Caco-2 (cell line): ENCODE measurements around the gene TNS3. TPM values are rescaled to one million over a fixed set of nuclear protein-coding genes. Genes with fewer than 3 reads are reported as not detected.

ENCODE experiments used
- BruUV-seq: library from RNA; stranded (reverse); fragments of 400-500 nt; replicated peaks from 2 replicates; lab custom pipeline; 2021; lab: Mats Ljungman, UMichigan
- CTCF ChIA-PET: fragments of 300-600 bp; sonication (Branson Sonifier 250); formaldehyde crosslinking; loops from one replicate; lab custom pipeline; 2022; ENCODE audit warnings: antibody characterized with exemption; lab: Charles Lee
- POLR2A ChIA-PET: fragments of 300-600 bp; sonication (Branson Sonifier 250); formaldehyde crosslinking; loops from one replicate; lab custom pipeline; 2022; ENCODE audit warnings: antibody characterized with exemption; lab: Charles Lee
- DNase-seq, 2 experiments: peaks; one replicate each; pipeline versions ENCODE4 v3.0.0 to v3.0.0-alpha.2; 2020 to 2022
- H3K27me3 ChIP-seq: replicated peaks from 2 replicates; pipeline ENCODE4 v1.6.0; 2011; ENCODE audit warnings: low read length; ENCODE audit not compliant: control insufficient read depth, insufficient read depth
- H3K36me3 ChIP-seq: 2 replicates; pipeline ENCODE4 v1.5.1; 2011; ENCODE audit warnings: low read length; ENCODE audit not compliant: control insufficient read depth, insufficient read depth
- H3K4me1 ChIP-seq: fragments of 250-450 bp; sonication (Bioruptor Pico); 2 replicates; pipeline ENCODE4 v1.5.1; 2020; ENCODE audit warnings: mild to moderate bottlenecking
- H3K4me3 ChIP-seq: 2 replicates; pipeline ENCODE4 v1.5.1; 2011; ENCODE audit warnings: low read depth, mild to moderate bottlenecking, control low read depth, low read length
- H3K9me3 ChIP-seq: fragments of 250-450 bp; sonication (Bioruptor Pico); 2 replicates; pipeline ENCODE4 v1.5.1; 2020; ENCODE audit warnings: mild to moderate bottlenecking, moderate library complexity
- H3K27ac Mint-ChIP-seq: one replicate; pipeline ENCODE4 v1.8.0; 2022; ENCODE audit warnings: mixed read lengths; ENCODE audit not compliant: unreplicated experiment
- H3K27me3 Mint-ChIP-seq: one replicate; pipeline ENCODE4 v1.8.0; 2022; ENCODE audit warnings: mixed read lengths; ENCODE audit not compliant: insufficient read depth, unreplicated experiment
- H3K36me3 Mint-ChIP-seq: one replicate; pipeline ENCODE4 v1.8.0; 2022; ENCODE audit warnings: mild to moderate bottlenecking, mixed read lengths; ENCODE audit not compliant: insufficient read depth, unreplicated experiment
- H3K4me1 Mint-ChIP-seq: one replicate; pipeline ENCODE4 v1.8.0; 2022; ENCODE audit warnings: low read depth, mixed read lengths; ENCODE audit not compliant: unreplicated experiment
- H3K4me3 Mint-ChIP-seq: one replicate; pipeline ENCODE4 v1.8.0; 2022; ENCODE audit warnings: mild to moderate bottlenecking, moderate library complexity, mixed read lengths; ENCODE audit not compliant: unreplicated experiment
- H3K9me3 Mint-ChIP-seq: one replicate; pipeline ENCODE4 v1.8.0; 2022; ENCODE audit warnings: mixed read lengths; ENCODE audit not compliant: unreplicated experiment
- intact Hi-C: fragments of 100-400 bp; cut with micrococcal nuclease; formaldehyde crosslinking; loops from one replicate; pipeline ENCODE4 v1.10.0; 2022; ENCODE audit not compliant: unreplicated experiment
- total RNA-seq: library from RNA; stranded (reverse); gene quantifications from 2 replicates; pipeline ENCODE4 v1.2.3, GENCODE V29; 2022
- TF ChIP-seq, protein P1 (sequence below), 2 experiments: fragments of 200-600 bp in 1 of 2; IDR thresholded peaks; 1 replicate in 1 of 2; 2 replicates in 1 of 2; pipeline versions ENCODE4 v1.5.1 to v1.8.0; 2011 to 2022; ENCODE audit warnings: antibody characterized with exemption in 1 of 2, control low read depth in 1 of 2, inconsistent platforms in 1 of 2, low read depth in 1 of 2, low read length in 1 of 2, mild to moderate bottlenecking in 1 of 2, moderate library complexity in 1 of 2; ENCODE audit not compliant: insufficient read depth in 1 of 2, severe bottlenecking in 1 of 2, unreplicated experiment in 1 of 2

TNS3 gene
- total RNA-seq, 1 experiment from 2014 or later: 263 TPM

DNA sequence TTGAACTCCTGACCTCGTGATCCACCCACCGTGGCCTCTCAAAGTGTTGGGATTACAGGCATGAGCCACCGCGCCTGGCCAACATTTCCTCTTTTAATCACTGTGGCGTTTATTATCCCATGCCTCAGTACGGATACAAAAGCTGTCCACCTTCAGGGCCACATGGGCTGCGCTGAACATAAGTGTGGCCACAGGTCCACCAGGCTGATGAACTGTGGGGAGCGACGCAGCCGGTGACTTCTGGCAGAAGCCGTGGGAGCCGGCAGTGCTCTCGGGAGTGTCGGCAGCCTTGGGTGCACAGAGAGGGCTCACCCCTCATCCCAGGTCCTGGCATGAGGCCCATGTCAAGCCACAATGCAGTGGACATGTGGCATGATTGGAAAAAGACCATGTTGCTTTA lies 223.6 kb downstream of the TNS3 start:
- Histone ChIP-seq H3K27me3 (no peaks in the 10 kb centered on the region), H3K4me1 (peaks cover 5% of the 10 kb centered on the region), H3K36me3 (peaks cover 3% of the 10 kb centered on the region), H3K9me3 (no peaks in the 10 kb centered on the region), H3K4me3 (no peak overlapping the region)
- ChIA-PET CTCF (no interaction called here), POLR2A (no interaction called here)
- H3K9me3 Mint-ChIP-seq: no peaks in the 10 kb centered on the region
- H3K36me3 Mint-ChIP-seq: peaks cover 14% of the 10 kb centered on the region
- no peak for DNase-seq
- no peak overlapping the region for H3K4me3 Mint-ChIP-seq
- BruUV-seq: no TSS peak
- TF ChIP-seq, protein P1, sequence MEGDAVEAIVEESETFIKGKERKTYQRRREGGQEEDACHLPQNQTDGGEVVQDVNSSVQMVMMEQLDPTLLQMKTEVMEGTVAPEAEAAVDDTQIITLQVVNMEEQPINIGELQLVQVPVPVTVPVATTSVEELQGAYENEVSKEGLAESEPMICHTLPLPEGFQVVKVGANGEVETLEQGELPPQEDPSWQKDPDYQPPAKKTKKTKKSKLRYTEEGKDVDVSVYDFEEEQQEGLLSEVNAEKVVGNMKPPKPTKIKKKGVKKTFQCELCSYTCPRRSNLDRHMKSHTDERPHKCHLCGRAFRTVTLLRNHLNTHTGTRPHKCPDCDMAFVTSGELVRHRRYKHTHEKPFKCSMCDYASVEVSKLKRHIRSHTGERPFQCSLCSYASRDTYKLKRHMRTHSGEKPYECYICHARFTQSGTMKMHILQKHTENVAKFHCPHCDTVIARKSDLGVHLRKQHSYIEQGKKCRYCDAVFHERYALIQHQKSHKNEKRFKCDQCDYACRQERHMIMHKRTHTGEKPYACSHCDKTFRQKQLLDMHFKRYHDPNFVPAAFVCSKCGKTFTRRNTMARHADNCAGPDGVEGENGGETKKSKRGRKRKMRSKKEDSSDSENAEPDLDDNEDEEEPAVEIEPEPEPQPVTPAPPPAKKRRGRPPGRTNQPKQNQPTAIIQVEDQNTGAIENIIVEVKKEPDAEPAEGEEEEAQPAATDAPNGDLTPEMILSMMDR (IDR thresholded peaks at IDR 0.05; ENCODE audit: insufficient read depth in 1 of 2, low read depth in 1 of 2, low read length in 1 of 2, severe bottlenecking in 1 of 2, unreplicated experiment in 1 of 2): no peak
- intact Hi-C loops: no loop called here
- H3K4me1 Mint-ChIP-seq: no peaks in the 10 kb centered on the region
- no peaks in the 10 kb centered on the region for H3K27me3 Mint-ChIP-seq
- H3K27ac Mint-ChIP-seq: peak overlapping the region; percentile 65

DNA sequence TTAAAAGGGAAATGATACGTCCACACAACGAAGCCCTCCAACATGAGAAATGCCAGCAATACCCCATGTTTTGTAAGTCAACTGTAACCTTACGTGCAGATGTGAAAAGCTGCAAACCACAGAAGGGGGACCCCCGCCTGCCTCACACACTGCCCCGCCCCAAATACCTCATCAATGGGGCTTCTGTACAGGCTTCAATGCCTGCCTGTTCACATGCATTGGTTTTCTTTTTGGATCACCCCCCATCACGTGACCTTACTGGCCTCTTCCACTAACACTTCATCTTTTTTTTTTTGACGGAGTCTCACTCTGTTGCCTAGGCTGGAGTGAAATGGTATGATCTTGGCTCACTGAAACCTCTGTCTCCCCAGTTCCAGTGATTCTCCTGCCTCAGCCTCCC lies 224.0 kb downstream of the TNS3 start:
- H3K27ac Mint-ChIP-seq: peak overlapping the region; percentile 65
- peak in 1 of 2 experiments; percentile 2 for DNase-seq
- ChIA-PET CTCF (no interaction called here), POLR2A (no interaction called here)
- Histone ChIP-seq H3K9me3 (no peaks in the 10 kb centered on the region), H3K4me3 (no peak overlapping the region), H3K4me1 (peaks cover 5% of the 10 kb centered on the region), H3K36me3 (peaks cover 4% of the 10 kb centered on the region), H3K27me3 (no peaks in the 10 kb centered on the region)
- H3K4me3 Mint-ChIP-seq: no peak overlapping the region
- peaks cover 14% of the 10 kb centered on the region for H3K36me3 Mint-ChIP-seq
- no peaks in the 10 kb centered on the region for H3K9me3 Mint-ChIP-seq
- intact Hi-C loops: no loop called here
- BruUV-seq: no TSS peak
- H3K4me1 Mint-ChIP-seq: no peaks in the 10 kb centered on the region
- TF ChIP-seq, protein P1 (IDR thresholded peaks at IDR 0.05; ENCODE audit: insufficient read depth in 1 of 2, low read depth in 1 of 2, low read length in 1 of 2, severe bottlenecking in 1 of 2, unreplicated experiment in 1 of 2): no peak
- no peaks in the 10 kb centered on the region for H3K27me3 Mint-ChIP-seq

DNA sequence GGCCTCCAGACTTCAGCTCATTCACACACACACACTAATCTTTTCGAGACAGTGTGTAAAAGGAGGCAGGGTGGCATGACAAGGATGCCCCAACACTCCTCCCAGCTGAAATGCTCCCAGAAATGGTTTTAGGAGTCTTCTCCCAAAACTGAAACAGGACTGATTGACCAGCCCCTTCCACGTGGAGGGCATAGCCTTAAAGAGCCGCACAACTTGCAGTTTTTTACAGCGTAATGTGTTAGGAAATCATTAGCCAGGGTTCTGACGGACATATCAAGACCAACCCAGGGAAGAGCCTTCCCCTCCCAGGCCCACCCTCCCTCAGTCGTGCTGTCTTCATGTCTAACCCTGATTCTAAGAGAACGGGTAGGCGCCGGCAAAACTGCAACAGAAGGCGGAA lies 224.6 kb downstream of the TNS3 start:
- Mint-ChIP-seq H3K36me3 (peaks cover 14% of the 10 kb centered on the region), H3K4me1 (no peaks in the 10 kb centered on the region), H3K4me3 (no peak overlapping the region), H3K9me3 (no peaks in the 10 kb centered on the region), H3K27ac (no peak overlapping the region), H3K27me3 (no peaks in the 10 kb centered on the region)
- Histone ChIP-seq H3K27me3 (no peaks in the 10 kb centered on the region), H3K9me3 (no peaks in the 10 kb centered on the region), H3K36me3 (peaks cover 4% of the 10 kb centered on the region), H3K4me3 (no peak overlapping the region), H3K4me1 (peaks cover 5% of the 10 kb centered on the region)
- intact Hi-C loops: no loop called here
- CTCF ChIA-PET: no interaction called here
- no TSS peak for BruUV-seq
- POLR2A ChIA-PET: no interaction called here
- TF ChIP-seq, protein P1 (IDR thresholded peaks at IDR 0.05; ENCODE audit: insufficient read depth in 1 of 2, low read depth in 1 of 2, low read length in 1 of 2, severe bottlenecking in 1 of 2, unreplicated experiment in 1 of 2): no peak
- no peak for DNase-seq
